ENCODE results near the gene DNAJB13.

DNA sequence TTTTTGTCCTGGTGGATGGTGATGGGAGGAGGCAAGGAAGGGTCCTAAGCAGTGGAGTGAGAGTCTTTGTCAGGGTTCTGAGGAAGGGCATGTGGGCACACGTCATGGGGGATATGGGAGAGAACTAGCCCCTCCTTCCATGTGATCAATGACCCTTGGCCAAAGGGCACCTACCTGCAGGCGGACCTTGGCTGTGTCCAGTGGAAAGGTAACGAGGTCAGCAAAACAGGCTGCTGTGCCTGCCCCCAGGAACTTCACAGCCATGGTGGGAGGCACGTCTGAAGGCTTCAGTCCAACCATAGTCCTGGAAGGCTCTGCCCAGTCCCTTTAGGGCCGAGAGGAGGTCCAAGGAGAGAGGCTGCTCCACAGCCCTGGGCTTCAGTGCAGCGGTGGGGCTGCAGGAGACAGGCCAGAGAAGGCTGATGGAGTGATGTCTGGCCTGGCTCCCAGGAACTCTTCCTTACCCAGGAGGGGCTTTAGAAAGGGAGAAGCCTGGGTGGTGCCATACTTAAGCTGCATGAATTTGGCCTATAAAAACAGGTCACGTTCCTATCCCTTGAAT, 56.0 kb downstream of the DNAJB13 start:
- TF ChIP-seq FOXK2 (IDR thresholded peaks at IDR 0.05): no peak
- TF ChIP-seq, protein P1, sequence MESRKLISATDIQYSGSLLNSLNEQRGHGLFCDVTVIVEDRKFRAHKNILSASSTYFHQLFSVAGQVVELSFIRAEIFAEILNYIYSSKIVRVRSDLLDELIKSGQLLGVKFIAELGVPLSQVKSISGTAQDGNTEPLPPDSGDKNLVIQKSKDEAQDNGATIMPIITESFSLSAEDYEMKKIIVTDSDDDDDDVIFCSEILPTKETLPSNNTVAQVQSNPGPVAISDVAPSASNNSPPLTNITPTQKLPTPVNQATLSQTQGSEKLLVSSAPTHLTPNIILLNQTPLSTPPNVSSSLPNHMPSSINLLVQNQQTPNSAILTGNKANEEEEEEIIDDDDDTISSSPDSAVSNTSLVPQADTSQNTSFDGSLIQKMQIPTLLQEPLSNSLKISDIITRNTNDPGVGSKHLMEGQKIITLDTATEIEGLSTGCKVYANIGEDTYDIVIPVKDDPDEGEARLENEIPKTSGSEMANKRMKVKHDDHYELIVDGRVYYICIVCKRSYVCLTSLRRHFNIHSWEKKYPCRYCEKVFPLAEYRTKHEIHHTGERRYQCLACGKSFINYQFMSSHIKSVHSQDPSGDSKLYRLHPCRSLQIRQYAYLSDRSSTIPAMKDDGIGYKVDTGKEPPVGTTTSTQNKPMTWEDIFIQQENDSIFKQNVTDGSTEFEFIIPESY (IDR thresholded peaks at IDR 0.05): no peak
- TF ChIP-seq, protein P2, sequence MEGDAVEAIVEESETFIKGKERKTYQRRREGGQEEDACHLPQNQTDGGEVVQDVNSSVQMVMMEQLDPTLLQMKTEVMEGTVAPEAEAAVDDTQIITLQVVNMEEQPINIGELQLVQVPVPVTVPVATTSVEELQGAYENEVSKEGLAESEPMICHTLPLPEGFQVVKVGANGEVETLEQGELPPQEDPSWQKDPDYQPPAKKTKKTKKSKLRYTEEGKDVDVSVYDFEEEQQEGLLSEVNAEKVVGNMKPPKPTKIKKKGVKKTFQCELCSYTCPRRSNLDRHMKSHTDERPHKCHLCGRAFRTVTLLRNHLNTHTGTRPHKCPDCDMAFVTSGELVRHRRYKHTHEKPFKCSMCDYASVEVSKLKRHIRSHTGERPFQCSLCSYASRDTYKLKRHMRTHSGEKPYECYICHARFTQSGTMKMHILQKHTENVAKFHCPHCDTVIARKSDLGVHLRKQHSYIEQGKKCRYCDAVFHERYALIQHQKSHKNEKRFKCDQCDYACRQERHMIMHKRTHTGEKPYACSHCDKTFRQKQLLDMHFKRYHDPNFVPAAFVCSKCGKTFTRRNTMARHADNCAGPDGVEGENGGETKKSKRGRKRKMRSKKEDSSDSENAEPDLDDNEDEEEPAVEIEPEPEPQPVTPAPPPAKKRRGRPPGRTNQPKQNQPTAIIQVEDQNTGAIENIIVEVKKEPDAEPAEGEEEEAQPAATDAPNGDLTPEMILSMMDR (IDR thresholded peaks at IDR 0.05 in 2 of 3, conservative IDR thresholded peaks at IDR 0.05 in 1 of 3; ENCODE audit: control insufficient read depth in 2 of 3, extremely low read depth in 1 of 3, insufficient read depth in 1 of 3, low read depth in 3 of 3, low read length in 3 of 3): no peak
- TF ChIP-seq POLR2A (IDR thresholded peaks at IDR 0.05; ENCODE audit: low read depth, low read length): no peak
- TF ChIP-seq, protein P3, sequence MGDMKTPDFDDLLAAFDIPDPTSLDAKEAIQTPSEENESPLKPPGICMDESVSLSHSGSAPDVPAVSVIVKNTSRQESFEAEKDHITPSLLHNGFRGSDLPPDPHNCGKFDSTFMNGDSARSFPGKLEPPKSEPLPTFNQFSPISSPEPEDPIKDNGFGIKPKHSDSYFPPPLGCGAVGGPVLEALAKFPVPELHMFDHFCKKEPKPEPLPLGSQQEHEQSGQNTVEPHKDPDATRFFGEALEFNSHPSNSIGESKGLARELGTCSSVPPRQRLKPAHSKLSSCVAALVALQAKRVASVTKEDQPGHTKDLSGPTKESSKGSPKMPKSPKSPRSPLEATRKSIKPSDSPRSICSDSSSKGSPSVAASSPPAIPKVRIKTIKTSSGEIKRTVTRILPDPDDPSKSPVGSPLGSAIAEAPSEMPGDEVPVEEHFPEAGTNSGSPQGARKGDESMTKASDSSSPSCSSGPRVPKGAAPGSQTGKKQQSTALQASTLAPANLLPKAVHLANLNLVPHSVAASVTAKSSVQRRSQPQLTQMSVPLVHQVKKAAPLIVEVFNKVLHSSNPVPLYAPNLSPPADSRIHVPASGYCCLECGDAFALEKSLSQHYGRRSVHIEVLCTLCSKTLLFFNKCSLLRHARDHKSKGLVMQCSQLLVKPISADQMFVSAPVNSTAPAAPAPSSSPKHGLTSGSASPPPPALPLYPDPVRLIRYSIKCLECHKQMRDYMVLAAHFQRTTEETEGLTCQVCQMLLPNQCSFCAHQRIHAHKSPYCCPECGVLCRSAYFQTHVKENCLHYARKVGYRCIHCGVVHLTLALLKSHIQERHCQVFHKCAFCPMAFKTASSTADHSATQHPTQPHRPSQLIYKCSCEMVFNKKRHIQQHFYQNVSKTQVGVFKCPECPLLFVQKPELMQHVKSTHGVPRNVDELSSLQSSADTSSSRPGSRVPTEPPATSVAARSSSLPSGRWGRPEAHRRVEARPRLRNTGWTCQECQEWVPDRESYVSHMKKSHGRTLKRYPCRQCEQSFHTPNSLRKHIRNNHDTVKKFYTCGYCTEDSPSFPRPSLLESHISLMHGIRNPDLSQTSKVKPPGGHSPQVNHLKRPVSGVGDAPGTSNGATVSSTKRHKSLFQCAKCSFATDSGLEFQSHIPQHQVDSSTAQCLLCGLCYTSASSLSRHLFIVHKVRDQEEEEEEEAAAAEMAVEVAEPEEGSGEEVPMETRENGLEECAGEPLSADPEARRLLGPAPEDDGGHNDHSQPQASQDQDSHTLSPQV (IDR thresholded peaks at IDR 0.05): no peak

Data from GM12878 (cell line).